HG03045 (cell line): Measurements from ENCODE around the gene SPON2.
"Not testable (repeated sequence)": the region's sequence is repeated elsewhere in the genome, so short reads cannot be mapped to it uniquely, and the experiment has no call there.

Experiments used
- ATAC-seq: cut with Tn5 transposase; IDR thresholded peaks from one replicate; pipeline ENCODE4 v1.9.1; 2021; ENCODE audit warnings: mild to moderate bottlenecking, moderate library complexity; ENCODE audit not compliant: unreplicated experiment

SPON2 gene

DNA sequence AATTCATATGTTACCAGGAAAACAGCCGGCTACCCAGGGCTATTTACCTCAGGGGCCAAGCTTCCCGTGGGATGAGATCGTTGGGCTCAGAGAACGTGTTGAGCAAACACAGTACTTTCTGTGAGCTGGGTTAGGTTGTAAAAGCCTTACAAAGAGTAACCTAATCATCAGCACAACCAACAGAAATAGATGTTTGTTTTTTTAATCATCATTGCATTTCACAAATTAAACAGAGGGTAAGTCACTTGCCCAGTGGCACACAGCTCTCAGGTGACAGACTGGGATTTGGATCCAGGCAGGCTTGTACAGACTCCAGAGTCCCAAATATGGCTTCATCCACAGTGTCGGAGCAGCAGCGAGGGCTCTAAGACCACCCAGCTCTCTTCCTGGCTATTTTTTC, 20.1 kb downstream of the SPON2 start:
- no peak for ATAC-seq

DNA sequence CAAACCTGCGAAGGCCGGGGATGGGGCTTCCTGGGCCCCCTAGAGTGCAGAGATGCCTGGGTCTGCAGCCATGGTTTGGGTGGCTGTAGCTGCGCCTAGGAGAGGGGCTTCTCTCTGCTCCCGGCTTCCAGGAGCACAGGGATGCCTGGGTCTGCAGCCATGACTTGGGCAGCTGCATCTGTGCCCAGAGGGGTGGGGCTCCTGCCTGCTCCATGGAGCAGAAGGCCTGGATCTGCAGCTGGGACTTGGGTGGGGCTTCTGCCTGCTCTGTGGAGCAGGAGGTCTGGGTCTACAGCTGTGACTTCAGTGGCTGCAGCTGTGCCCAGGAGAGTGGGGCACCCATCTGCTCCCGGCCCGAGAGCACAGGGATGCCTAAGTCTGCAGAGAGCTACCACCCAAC, 20.8 kb downstream of the SPON2 start:
- ATAC-seq: no peak

DNA sequence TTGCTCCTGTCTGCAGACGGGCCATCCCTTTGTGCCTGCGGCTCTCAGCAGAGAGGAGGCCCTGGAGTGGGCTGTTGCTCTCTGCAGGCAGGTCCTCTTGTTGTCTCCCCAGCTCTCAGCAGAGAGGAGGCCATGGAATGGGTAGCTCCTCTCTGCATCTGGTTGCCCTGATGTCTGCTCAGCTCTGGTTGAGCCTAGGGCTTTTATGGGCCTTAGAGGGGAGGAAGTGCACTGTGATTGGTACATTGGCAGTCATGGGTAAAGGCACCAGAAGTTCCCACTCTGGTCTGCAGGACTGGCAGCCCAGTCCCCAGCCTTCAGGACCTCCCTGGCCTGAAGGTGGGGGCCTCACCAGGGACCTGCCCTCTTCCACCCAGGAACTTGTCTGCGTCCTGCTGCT, 21.5 kb downstream of the SPON2 start:
- no peak for ATAC-seq

DNA sequence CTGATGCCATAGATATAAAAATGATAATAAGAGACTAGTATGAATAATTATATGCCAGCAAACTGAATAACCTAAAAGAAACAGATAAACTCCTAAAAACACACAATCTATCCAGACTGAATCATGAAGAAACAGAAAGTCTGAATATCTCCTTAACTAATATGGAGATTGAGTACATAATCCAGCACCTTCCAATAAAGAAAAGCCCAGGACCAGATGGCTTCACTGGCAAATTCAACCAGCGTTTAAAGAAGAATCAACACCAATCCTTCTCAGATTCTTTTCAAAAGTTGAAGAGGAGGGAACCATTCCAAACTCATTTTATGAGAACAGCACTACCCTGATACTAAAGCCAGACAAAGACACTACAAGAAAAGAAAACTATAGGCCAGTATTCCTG, 32.5 kb downstream of the SPON2 start:
- no peak for ATAC-seq

DNA sequence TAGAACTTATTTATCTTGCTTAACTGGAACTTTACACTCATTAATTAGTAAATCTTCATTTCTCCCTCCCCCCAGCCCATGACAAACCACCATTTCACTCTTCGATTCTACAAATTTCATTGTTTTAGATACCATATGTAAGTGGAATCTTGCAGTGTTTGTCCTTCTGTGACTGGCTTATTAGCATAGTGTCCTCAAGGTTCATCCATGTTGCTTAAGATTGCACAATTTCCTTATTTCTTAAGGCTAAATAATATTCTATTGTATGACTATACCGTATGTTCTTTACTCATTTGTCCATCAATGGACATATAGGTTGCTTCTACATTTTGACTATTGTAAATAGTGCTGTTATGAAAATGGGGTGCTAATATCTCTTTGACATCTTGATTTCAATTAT, 34.5 kb downstream of the SPON2 start:
- no peak for ATAC-seq

DNA sequence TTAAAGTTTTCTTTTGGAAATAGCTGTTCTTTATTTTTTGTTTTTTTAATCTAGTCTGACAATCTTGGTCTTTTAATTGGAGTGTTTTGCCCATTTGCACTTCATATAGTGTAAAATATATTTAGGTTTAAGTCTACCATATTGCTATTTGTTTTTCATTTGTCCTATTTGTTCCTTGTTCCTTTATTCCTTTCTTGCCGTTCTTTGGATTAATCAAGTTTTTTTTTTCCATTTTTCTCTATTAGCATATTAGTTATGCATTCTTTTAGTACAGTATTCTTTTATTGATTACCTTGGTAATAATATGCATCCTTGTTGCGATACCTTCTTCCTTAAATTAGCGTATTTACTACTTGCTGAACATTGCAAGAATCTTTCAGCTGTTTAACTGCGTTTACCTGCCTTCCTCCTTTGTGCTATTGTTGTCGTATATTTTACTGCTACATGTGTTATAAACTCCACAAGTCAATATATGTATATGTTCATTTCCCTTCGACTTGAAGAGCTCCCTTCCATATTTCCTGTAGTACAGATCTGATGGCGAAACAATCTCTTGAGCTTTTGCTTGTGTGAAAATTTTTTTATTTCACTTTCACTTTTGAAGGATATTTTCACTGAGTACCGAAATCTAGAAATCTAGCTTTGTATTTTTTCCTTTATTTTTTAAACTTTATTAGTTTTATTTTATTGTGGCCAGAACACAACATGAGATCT, 35.2 kb downstream of the SPON2 start:
- no peak for ATAC-seq

DNA sequence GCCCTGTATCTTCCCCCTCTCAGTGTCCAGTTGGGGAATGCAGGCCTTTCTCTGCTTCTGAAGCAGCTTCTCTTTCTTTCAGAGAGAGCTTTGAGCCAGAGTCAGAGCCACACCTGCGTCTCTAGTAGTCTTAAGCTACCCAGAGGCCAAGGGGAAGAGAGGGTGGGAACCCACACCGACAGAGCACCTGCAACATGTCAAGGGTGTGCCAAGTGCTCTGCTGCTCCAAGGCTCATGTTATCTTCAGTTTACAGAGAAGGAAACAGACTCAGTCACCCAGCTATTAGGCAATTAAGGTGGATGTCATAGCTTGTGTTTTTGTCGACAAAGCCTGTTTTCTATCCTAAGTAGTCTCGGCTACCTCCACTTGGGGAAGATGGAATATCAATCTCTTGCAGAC, 36.3 kb downstream of the SPON2 start:
- no peak for ATAC-seq

DNA sequence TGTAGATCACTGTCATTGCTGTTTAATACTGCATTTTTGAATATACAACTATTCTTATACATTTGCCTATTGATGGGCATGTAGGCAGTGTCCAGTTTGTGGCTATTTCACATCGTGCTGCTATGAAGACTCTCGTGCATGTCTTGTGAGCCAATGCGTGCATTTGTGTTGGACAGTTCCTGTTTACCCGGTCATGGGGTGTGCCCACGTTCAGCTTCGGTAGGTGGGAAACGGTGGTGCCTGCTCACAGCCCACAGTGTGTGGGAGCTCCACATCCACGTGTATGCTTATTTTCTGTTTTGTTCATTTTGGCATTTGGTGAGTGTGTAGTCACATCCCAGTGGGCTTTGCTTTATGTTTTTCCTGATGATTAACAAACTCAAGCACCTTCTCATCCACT, 39.4 kb downstream of the SPON2 start:
- no peak for ATAC-seq

DNA sequence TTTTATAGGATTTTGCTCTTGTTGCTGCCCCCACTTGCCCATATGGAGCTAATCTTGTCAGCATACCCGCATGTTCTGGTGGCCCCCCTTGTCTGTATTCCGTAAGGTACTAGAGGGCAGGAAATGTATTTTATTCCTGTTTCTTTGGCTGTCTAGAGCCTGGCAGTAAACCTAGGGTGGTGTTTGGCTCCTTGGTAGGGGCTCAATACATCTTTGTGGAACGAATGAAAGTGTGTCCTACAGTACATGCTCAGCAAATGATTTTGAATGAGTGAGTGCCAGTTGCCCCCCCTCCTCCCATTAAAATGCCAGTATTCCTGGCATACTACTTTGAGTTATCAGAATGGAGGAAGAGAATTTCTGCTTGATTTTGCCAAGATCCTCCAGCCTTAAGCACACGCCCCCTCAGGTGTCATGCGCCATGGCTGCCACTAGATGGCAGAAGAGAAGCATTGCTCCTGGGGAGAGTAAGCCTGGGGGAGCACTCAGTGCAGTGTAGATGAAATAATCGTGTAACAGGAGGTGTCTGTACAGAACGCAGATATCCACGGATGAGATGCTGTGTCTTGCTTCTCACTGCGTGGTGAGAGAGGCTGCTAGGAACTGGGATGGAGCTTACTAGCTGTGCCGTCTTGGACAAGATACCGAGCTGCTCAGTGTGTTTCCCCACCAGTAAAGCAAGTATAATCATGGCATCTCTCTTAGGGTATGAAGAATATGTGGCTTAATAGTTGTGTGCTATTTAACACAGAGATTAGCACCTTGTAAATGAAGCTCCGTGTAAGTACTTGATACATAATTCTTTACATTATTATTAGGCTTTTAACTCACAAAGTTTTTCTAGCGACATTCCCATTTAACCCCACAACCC, 41.8 kb downstream of the SPON2 start:
- no peak for ATAC-seq

DNA sequence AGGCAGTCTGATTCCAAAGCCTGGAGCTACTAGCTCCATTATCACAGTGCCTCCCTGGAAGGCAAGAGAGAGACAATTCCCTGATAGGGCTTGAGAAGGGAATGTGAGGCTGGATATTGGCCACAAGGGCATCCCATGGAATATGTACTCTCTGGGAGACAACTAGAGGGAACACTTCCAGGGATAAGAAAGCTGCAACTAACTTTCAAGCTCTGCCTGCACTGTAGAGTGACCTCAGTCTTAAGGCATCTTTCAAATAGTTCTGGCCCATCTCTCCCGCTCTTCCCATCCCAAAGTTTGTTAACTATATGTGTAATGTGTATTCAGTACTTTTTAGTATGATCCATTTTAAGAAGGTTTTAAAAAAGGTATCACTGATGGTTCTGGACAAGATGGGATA, 45.9 kb downstream of the SPON2 start:
- ATAC-seq: no peak

DNA sequence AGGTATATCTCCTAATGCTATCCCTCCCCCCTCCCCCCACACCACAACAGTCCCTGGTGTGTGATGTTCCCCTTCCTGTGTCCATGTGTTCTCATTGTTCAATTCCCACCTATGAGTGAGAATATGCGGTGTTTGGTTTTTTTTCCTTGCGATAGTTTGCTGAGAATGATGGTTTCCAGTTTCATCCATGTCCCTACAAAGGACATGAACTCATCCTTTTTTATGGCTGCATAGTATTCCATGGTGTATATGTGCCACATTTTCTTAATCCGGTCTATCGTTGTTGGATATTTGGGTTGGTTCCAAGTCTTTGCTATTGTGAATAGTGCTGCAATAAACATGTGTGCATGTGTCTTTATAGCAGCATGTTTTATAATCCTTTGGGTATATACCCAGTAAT, 46.9 kb downstream of the SPON2 start:
- ATAC-seq: not testable (repeated sequence)

DNA sequence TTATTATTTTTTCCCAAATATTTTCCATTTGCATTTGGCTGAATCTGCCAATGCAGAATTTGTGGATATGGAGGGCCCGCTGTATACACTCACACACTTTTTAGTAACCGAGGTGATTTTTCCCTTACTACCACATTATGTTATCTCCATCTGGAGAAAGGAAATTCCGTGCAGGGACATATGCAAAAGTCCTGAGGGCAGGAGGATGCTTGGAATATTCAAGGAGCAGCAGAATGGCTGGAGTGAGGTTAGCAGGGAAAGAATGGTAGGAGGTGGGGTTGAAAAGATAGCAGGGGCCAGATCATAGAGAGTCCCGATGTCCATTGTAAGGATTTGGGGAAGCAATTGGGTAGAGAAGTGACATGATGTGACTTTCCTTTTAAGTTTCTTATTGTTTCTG, 47.6 kb downstream of the SPON2 start:
- no peak for ATAC-seq

DNA sequence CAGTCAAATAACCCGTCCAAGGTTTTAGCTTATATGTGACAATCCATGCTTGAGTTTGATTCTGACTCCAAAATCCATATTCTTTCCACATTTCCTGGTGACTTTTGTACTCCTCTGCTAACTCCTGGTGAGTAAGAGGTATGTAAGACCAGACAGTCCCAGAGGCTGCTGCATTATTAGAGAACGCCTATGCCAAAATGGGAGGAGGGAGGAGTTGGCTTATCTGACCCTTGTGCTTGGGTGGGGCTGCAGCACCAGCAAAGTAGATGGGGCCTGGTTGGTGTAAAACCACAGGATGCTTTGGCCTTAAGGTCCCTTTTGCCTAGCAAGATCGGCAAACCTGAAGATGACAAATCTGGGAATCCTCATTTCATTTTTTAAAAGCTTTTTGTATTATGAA, 49.9 kb downstream of the SPON2 start:
- ATAC-seq: no peak
